Endothelial cell (in vitro differentiated cells): ENCODE measurements around the gene WNK2. TPM values are rescaled to one million over a fixed set of nuclear protein-coding genes. Genes with fewer than 3 reads are reported as not detected.
"Not testable (repeated sequence)": the region's sequence is repeated elsewhere in the genome, so short reads cannot be mapped to it uniquely, and the experiment has no call there.

ENCODE experiments used
- DNase-seq: peaks from one replicate; pipeline ENCODE4 v3.0.0; 2021; ENCODE audit warnings: low spot score
- H3K27ac Mint-ChIP-seq: one replicate; pipeline ENCODE4 v1.8.0; 2021; ENCODE audit warnings: mixed read lengths, inconsistent platforms; ENCODE audit not compliant: unreplicated experiment
- H3K27me3 Mint-ChIP-seq: one replicate; pipeline ENCODE4 v1.8.0; 2021; ENCODE audit warnings: mild to moderate bottlenecking, moderate library complexity, mixed read lengths, inconsistent platforms; ENCODE audit not compliant: unreplicated experiment
- H3K36me3 Mint-ChIP-seq: one replicate; pipeline ENCODE4 v1.8.0; 2021; ENCODE audit warnings: mild to moderate bottlenecking, low read depth, mixed read lengths, inconsistent platforms; ENCODE audit not compliant: unreplicated experiment
- H3K4me1 Mint-ChIP-seq: one replicate; pipeline ENCODE4 v1.8.0; 2021; ENCODE audit warnings: mild to moderate bottlenecking, mixed read lengths, inconsistent platforms; ENCODE audit not compliant: unreplicated experiment
- H3K4me3 Mint-ChIP-seq: one replicate; pipeline ENCODE4 v1.8.0; 2021; ENCODE audit warnings: mild to moderate bottlenecking, mixed read lengths, inconsistent platforms; ENCODE audit not compliant: unreplicated experiment
- H3K9me3 Mint-ChIP-seq: one replicate; pipeline ENCODE4 v1.8.0; 2021; ENCODE audit warnings: mixed read lengths, inconsistent platforms; ENCODE audit not compliant: unreplicated experiment
- CTCF ChIP-seq: fragments of 200-600 bp; sonication (generic); IDR thresholded peaks from one replicate; pipeline ENCODE4 v1.5.0; 2021; ENCODE audit warnings: antibody characterized with exemption; ENCODE audit not compliant: unreplicated experiment
- total RNA-seq: library from RNA; stranded (reverse); fragmentation: NEBNext Ultra II Directional; extraction: Animal tissue kit (Norgen Biotek cat#: 25700); gene quantifications from one replicate; pipeline ENCODE4 v1.2.1, GENCODE V29; 2021; ENCODE audit not compliant: unreplicated experiment

WNK2 gene
- total RNA-seq, 1 donor from 2014 or later, result 0.82 TPM

GRCh38 chr9:93247099-93247865 is 63.3 kb downstream of the WNK2 start:
- Mint-ChIP-seq H3K36me3 (no peaks in the 10 kb centered on the region), H3K9me3 (no peaks in the 10 kb centered on the region), H3K4me3 (no peak overlapping the region), H3K27ac (no peak overlapping the region), H3K4me1 (no peaks in the 10 kb centered on the region), H3K27me3 (peaks cover 5% of the 10 kb centered on the region)
- no peak for TF ChIP-seq CTCF
- no peak for DNase-seq

DNA sequence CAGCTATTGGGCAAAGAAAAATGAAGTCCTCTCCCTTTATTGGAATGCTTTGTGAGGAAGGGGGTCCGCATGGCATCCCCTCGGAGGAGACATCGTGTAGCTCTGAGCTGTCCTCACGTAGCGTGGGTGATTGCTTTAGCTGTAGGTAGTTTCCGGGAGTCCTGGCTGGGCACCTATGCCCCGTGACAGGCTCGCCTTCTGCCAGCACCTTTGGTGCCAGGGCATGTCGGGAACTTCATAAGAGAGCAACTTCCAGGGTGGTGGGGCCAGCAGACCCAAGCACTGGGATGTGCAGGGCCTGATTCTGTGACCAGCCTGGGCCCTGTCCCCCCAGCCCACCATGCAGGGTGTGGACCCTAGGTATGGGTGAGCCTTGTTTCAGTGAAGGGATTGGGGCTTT is 64.0 kb downstream of the WNK2 start:
- H3K36me3 Mint-ChIP-seq, result no peaks in the 10 kb centered on the region

DNA sequence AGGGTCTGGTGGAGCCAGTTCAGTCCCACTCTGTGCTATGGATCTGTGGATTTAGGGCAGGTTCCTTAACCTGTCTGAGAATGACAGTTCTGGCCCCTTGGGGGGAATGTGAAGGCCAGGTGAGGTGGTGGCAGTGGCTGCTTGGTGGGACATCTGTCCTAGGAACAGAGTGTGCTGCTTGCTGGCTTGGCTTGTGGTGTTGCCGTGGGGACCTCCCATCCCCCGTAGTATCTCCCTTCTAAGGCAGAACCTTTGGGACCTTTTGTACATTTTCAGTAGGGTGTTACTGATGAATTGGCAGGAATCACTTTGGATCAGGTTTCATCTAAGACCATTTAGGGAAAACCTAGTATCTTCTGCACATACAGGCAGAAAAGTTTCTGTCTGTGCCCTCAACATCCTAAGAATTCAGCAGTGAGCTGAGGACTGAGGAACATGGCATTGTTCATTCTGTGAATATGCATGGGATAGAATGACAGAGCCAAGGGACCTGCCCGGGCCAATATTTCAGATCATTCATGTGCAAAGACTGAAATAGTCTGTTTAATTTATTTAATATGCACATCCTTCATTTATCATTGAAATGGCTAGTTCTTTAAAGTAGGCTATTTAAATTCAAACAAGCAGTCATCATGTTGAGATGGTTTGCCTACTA is 64.6 kb downstream of the WNK2 start:
- Mint-ChIP-seq H3K4me1 (no peaks in the 10 kb centered on the region), H3K36me3 (no peaks in the 10 kb centered on the region), H3K9me3 (no peaks in the 10 kb centered on the region), H3K4me3 (no peak overlapping the region), H3K27ac (no peak overlapping the region), H3K27me3 (no peaks in the 10 kb centered on the region)
- DNase-seq, result no peak
- no peak for TF ChIP-seq CTCF

More for the DNA sequence above, 64.0 kb downstream of the WNK2 start:
- Mint-ChIP-seq H3K27ac (no peak overlapping the region), H3K4me3 (no peak overlapping the region), H3K27me3 (no peaks in the 10 kb centered on the region), H3K9me3 (no peaks in the 10 kb centered on the region), H3K4me1 (no peaks in the 10 kb centered on the region)
- DNase-seq, result no peak
- TF ChIP-seq CTCF, result no peak

GRCh38 chr9:93250185-93250584 is 66.2 kb downstream of the WNK2 start:
- no peaks in the 10 kb centered on the region for H3K36me3 Mint-ChIP-seq
- no peaks in the 10 kb centered on the region for H3K27me3 Mint-ChIP-seq
- H3K4me1 Mint-ChIP-seq, result no peaks in the 10 kb centered on the region
- H3K9me3 Mint-ChIP-seq, result no peaks in the 10 kb centered on the region
- DNase-seq, result no peak
- TF ChIP-seq CTCF, result no peak
- H3K4me3 Mint-ChIP-seq, result no peak overlapping the region
- H3K27ac Mint-ChIP-seq, result no peak overlapping the region

DNA sequence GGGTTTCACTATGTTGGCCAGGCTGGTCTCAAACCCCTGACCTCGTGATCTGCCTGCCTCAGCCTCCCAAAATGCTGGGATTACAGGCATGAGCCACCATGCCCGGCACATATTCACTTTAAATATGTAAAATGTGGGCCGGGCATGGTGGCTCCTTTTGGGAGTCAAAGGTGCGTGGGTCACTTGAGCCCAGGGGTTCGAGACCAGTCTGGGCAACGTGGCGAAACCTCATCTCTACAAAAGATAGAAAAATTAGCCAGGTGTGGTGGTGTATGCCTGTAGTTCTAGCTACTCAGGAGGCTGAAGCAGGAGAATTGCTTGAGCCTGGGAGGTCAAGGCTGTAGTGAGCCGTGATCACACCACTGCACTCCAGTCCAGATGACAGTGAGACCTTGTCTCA is 67.4 kb downstream of the WNK2 start:
- not testable (repeated sequence) for H3K36me3 Mint-ChIP-seq, DNase-seq, H3K4me1 Mint-ChIP-seq, H3K9me3 Mint-ChIP-seq, H3K27me3 Mint-ChIP-seq, H3K4me3 Mint-ChIP-seq, H3K27ac Mint-ChIP-seq
